Neural cell (in vitro differentiated cells): ENCODE data around the gene RCN2.

Experiments used
- CTCF ChIP-seq: fragments of 450-650 bp; IDR thresholded peaks from 2 replicates; pipeline ENCODE4 v1.5.1; 2014; ENCODE audit warnings: antibody characterized with exemption, mild to moderate bottlenecking, moderate library complexity; ENCODE audit not compliant: poor library complexity, severe bottlenecking
- EP300 ChIP-seq: fragments of 450-650 bp; conservative IDR thresholded peaks from 2 replicates; pipeline ENCODE4 v1.6.1; 2014; ENCODE audit warnings: antibody characterized with exemption, mild to moderate bottlenecking, moderate library complexity; ENCODE audit not compliant: poor library complexity, severe bottlenecking
- EZH2 ChIP-seq: fragments of 200-600, 300-800 bp; shearing (Covaris generic), sonication (generic); IDR thresholded peaks from 2 replicates; pipeline ENCODE4 v1.6.1; 2014; ENCODE audit warnings: antibody characterized with exemption, low read length, borderline replicate concordance, mild to moderate bottlenecking; ENCODE audit not compliant: insufficient read depth, poor library complexity, severe bottlenecking
- MXI1 ChIP-seq: fragments of 450-650 bp; conservative IDR thresholded peaks from 2 replicates; pipeline ENCODE4 v1.6.1; 2014; ENCODE audit warnings: antibody characterized with exemption, mild to moderate bottlenecking; ENCODE audit not compliant: poor library complexity, severe bottlenecking
- POLR2AphosphoS5 ChIP-seq: IDR thresholded peaks from 2 replicates; pipeline ENCODE4 v1.6.1; 2012
- RAD21 ChIP-seq: fragments of 450-650 bp; conservative IDR thresholded peaks from 2 replicates; pipeline ENCODE4 v1.6.1; 2014; ENCODE audit warnings: antibody characterized with exemption, mild to moderate bottlenecking, moderate library complexity
- REST ChIP-seq: IDR thresholded peaks from 2 replicates; pipeline ENCODE4 v1.6.1; 2012; ENCODE audit warnings: borderline replicate concordance
- SMC3 ChIP-seq: fragments of 450-650 bp; conservative IDR thresholded peaks from 2 replicates; pipeline ENCODE4 v1.6.1; 2014; ENCODE audit warnings: antibody characterized with exemption, mild to moderate bottlenecking, moderate library complexity; ENCODE audit not compliant: poor library complexity
- TAF1 ChIP-seq: IDR thresholded peaks from 2 replicates; pipeline ENCODE4 v1.6.1; 2012; ENCODE audit warnings: low read depth

DNA sequence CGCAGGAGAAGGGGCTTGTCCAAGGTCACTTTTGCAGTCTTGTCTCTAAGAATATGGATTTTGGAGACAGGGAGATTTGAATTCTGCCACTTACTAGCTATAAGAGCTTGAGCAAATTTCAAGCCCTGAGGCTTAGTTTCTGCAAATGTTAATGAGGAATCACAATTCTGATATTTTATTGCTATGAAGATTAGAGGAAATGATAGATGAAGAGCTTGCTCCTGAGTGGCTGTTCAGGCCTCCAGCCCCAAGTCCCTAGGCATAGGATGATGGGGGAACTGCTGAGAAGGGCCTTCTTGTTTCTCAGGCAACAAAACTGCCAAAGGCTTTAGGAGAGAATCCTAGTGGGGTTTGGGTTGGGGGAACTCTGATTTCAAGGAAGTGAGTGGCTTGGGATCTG, 44.6 kb downstream of the RCN2 start:
- TF ChIP-seq CTCF (no peak), POLR2AphosphoS5 (no peak), EZH2 (no peak), RAD21 (no peak), MXI1 (no peak), EP300 (no peak), TAF1 (no peak), REST (no peak), SMC3 (no peak)
